ENCODE results near the gene FOXM1.
"Not testable (repeated sequence)": the region's sequence is repeated elsewhere in the genome, so short reads cannot be mapped to it uniquely, and the experiment has no call there.

The FOXM1 gene

GRCh38 chr12:2879853-2880252 is 2.9 kb upstream of the FOXM1 start:
- DNase-seq = no peak

- DNase-seq = no peak
Observed at GRCh38 chr12:2877953-2878732, 1.2 kb upstream of the FOXM1 start.

GRCh38 chr12:2876431-2877046 is 435 bp downstream of the FOXM1 start:
- no peak for DNase-seq

GRCh38 chr12:2868986-2869632 is 7.9 kb downstream of the FOXM1 start:
- DNase-seq = not testable (repeated sequence)

GRCh38 chr12:2864198-2864597 is 12.8 kb downstream of the FOXM1 start:
- DNase-seq = no peak

GRCh38 chr12:2863402-2863801 is 13.6 kb downstream of the FOXM1 start:
- not testable (repeated sequence) for DNase-seq

- DNase-seq = no peak
Observed at GRCh38 chr12:2862876-2863275, 14.1 kb downstream of the FOXM1 start.

GRCh38 chr12:2860170-2860569 is 16.8 kb downstream of the FOXM1 start:
- no peak for DNase-seq

GRCh38 chr12:2858944-2859421 is 18.0 kb downstream of the FOXM1 start:
- no peak for DNase-seq

- no peak for DNase-seq
Observed at GRCh38 chr12:2858334-2858733, 18.6 kb downstream of the FOXM1 start.

- no peak for DNase-seq
Observed at GRCh38 chr12:2857576-2857975, 19.4 kb downstream of the FOXM1 start.

- DNase-seq = no peak
Observed at GRCh38 chr12:2857021-2857431, 19.9 kb downstream of the FOXM1 start, which contains the start of gene TEX52. Gene TEX52 (minus strand): TSS chr12:2857039. CDS start chr12:2857026, 13 bp downstream.

- no peak for DNase-seq
Observed at GRCh38 chr12:2856051-2856450, 20.9 kb downstream of the FOXM1 start.

- DNase-seq = no peak
Observed at GRCh38 chr12:2855546-2855945, 21.4 kb downstream of the FOXM1 start.

GRCh38 chr12:2854669-2855453 is 22.1 kb downstream of the FOXM1 start:
- no peak for DNase-seq

- peak; percentile 23 for DNase-seq
Observed at GRCh38 chr12:2853626-2854025, 23.3 kb downstream of the FOXM1 start.

GRCh38 chr12:2851931-2852330 is 25.0 kb downstream of the FOXM1 start:
- DNase-seq = no peak

GRCh38 chr12:2845280-2845679 is 31.7 kb downstream of the FOXM1 start:
- no peak for DNase-seq

- no peak for DNase-seq
Observed at GRCh38 chr12:2844786-2845185, 32.2 kb downstream of the FOXM1 start.

- no peak for DNase-seq
Observed at GRCh38 chr12:2842948-2843347, 34.0 kb downstream of the FOXM1 start.

GRCh38 chr12:2841056-2841650 is 35.8 kb downstream of the FOXM1 start:
- no peak for DNase-seq

GRCh38 chr12:2836574-2836973 is 40.4 kb downstream of the FOXM1 start:
- DNase-seq = no peak

Data from activated T-cell treated with anti-CD3 and anti-CD28 coated beads for 4 hours (primary cell).